Uterus (tissue), 4 donors: ENCODE results near the gene TBC1D16. TPM values are rescaled to one million over a fixed set of nuclear protein-coding genes. Genes with fewer than 3 reads are reported as not detected.

ENCODE experiments used
- DNase-seq, 2 donors: peaks; one replicate each; pipeline ENCODE4 v3.0.0-alpha.2; 2019 to 2020
- H3K27ac ChIP-seq, 2 donors: fragments of 200-600 bp; sonication (generic); 1 replicate in 1 of 2; 2 replicates in 1 of 2; pipeline ENCODE4 v1.5.1; 2016 to 2018
- H3K27me3 ChIP-seq, 2 donors: fragments of 200-600 bp; sonication (generic); one replicate each; pipeline ENCODE4 v1.5.1; 2018 to 2019; ENCODE audit warnings: control low read depth in 1 of 2
- H3K36me3 ChIP-seq, 2 donors: fragments of 200-600 bp; sonication (generic); one replicate each; pipeline ENCODE4 v1.5.1; 2019; ENCODE audit warnings: control low read depth in 1 of 2
- H3K4me1 ChIP-seq, 2 donors: fragments of 200-600 bp; sonication (generic); one replicate each; pipeline ENCODE4 v1.5.1; 2018 to 2019; ENCODE audit warnings: control low read depth in 1 of 2
- H3K4me3 ChIP-seq, 2 donors: fragments of 200-600 bp; sonication (generic); 1 replicate in 1 of 2; 2 replicates in 1 of 2; pipeline ENCODE4 v1.5.1; 2018 to 2019; ENCODE audit warnings: mild to moderate bottlenecking in 1 of 2
- H3K9me3 ChIP-seq, 2 donors: fragments of 200-600 bp; sonication (generic); one replicate each; pipeline ENCODE4 v1.5.1; 2019; ENCODE audit warnings: control low read depth in 1 of 2
- POLR2A ChIP-seq, 2 donors: fragments of 450-650 bp; IDR thresholded peaks; one replicate each; pipeline ENCODE4 v1.6.1; 2016; ENCODE audit warnings: antibody characterized with exemption in 2 of 2, mild to moderate bottlenecking in 1 of 2, moderate library complexity in 1 of 2
- intact Hi-C: fragments of 100-400 bp; cut with DNase I; formaldehyde crosslinking; loops from one replicate; pipeline ENCODE4 v1.15.1; 2023; ENCODE audit warnings: low total_unique reads
- total RNA-seq, 4 donors: library from RNA; depleted of rRNA in 3 of 4; stranded (reverse); fragments of >200 nt in 3 of 4; gene quantifications; one replicate each; pipeline versions ENCODE4 v1.1.0 to v1.2.4, GENCODE V29; 2014 to 2023
- TF ChIP-seq, protein P1 (sequence below), 4 experiments: fragments of 200-600 bp in 2 of 4; fragments of 450-650 bp in 2 of 4; sonication (generic) in 2 of 4; IDR thresholded peaks; one replicate each; pipeline ENCODE4 v1.5.1; 2016 to 2019; ENCODE audit warnings: antibody characterized with exemption in 4 of 4, mild to moderate bottlenecking in 2 of 4, moderate library complexity in 1 of 4
- donor health status: DM: yes; HTN: yes; CAD: no.

TBC1D16 gene
- total RNA-seq, 4 donors from 2014 or later, result 3.8 to 58.2 (median 18.3) TPM

GRCh38 chr17:79984877-79985276, 50.8 kb downstream of the TBC1D16 start:
- TF ChIP-seq POLR2A (IDR thresholded peaks at IDR 0.05), result no peak
- TF ChIP-seq, protein P1, sequence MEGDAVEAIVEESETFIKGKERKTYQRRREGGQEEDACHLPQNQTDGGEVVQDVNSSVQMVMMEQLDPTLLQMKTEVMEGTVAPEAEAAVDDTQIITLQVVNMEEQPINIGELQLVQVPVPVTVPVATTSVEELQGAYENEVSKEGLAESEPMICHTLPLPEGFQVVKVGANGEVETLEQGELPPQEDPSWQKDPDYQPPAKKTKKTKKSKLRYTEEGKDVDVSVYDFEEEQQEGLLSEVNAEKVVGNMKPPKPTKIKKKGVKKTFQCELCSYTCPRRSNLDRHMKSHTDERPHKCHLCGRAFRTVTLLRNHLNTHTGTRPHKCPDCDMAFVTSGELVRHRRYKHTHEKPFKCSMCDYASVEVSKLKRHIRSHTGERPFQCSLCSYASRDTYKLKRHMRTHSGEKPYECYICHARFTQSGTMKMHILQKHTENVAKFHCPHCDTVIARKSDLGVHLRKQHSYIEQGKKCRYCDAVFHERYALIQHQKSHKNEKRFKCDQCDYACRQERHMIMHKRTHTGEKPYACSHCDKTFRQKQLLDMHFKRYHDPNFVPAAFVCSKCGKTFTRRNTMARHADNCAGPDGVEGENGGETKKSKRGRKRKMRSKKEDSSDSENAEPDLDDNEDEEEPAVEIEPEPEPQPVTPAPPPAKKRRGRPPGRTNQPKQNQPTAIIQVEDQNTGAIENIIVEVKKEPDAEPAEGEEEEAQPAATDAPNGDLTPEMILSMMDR (IDR thresholded peaks at IDR 0.05), result no peak
- H3K4me3 ChIP-seq, result no peak overlapping the region
- H3K4me1 ChIP-seq, result peaks cover 0 to 11% of the 10 kb centered on the region in 2 donors
- H3K27me3 ChIP-seq, result no peaks in the 10 kb centered on the region
- peak in 1 of 2 donors; percentile 7 for DNase-seq
- H3K36me3 ChIP-seq, result no peaks in the 10 kb centered on the region
- intact Hi-C loops, result no loop called here
- no peaks in the 10 kb centered on the region for H3K9me3 ChIP-seq
- no peak overlapping the region for H3K27ac ChIP-seq

GRCh38 chr17:79984045-79984840, 51.4 kb downstream of the TBC1D16 start:
- TF ChIP-seq POLR2A (IDR thresholded peaks at IDR 0.05), result no peak
- TF ChIP-seq, protein P1 (IDR thresholded peaks at IDR 0.05), result no peak
- no peaks in the 10 kb centered on the region for H3K36me3 ChIP-seq
- DNase-seq, result no peak
- intact Hi-C loops, result no loop called here
- no peak overlapping the region for H3K4me3 ChIP-seq
- no peak overlapping the region for H3K27ac ChIP-seq
- peaks cover 0 to 11% of the 10 kb centered on the region in 2 donors for H3K4me1 ChIP-seq
- H3K9me3 ChIP-seq, result no peaks in the 10 kb centered on the region
- no peaks in the 10 kb centered on the region for H3K27me3 ChIP-seq

GRCh38 chr17:79983456-79983855, 52.2 kb downstream of the TBC1D16 start:
- peaks cover 0 to 11% of the 10 kb centered on the region in 2 donors for H3K4me1 ChIP-seq
- H3K27ac ChIP-seq, result no peak overlapping the region
- TF ChIP-seq, protein P1 (IDR thresholded peaks at IDR 0.05), result no peak
- TF ChIP-seq POLR2A (IDR thresholded peaks at IDR 0.05), result no peak
- no peaks in the 10 kb centered on the region for H3K9me3 ChIP-seq
- intact Hi-C loops, result no loop called here
- H3K27me3 ChIP-seq, result no peaks in the 10 kb centered on the region
- H3K4me3 ChIP-seq, result no peak overlapping the region
- no peak for DNase-seq
- H3K36me3 ChIP-seq, result no peaks in the 10 kb centered on the region

DNA sequence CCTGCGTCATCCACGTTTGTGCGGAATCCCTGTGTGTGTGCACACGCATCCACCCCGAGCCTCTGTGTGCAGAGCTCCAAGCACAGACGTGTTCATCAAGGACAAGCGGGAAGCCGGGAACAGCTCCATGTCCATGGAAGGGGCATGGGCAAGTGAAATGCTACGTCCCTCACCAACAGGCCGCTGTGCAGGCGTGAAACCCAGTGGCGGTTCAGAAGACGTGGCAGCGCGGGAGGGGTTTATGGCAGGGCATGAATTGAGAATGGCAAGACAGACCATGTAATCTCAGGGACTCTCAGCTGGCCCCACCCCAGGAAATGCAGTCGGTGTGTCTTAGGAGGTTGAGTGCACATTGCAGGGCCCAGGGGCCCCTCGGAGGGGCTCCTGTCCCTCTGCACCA, 52.7 kb downstream of the TBC1D16 start:
- Histone ChIP-seq H3K4me1 (peaks cover 0 to 11% of the 10 kb centered on the region in 2 donors), H3K4me3 (no peak overlapping the region), H3K36me3 (no peaks in the 10 kb centered on the region), H3K27me3 (no peaks in the 10 kb centered on the region), H3K9me3 (no peaks in the 10 kb centered on the region), H3K27ac (no peak overlapping the region)
- DNase-seq, result peak in 1 of 2 donors; percentile 11
- TF ChIP-seq, protein P1 (IDR thresholded peaks at IDR 0.05), result no peak
- TF ChIP-seq POLR2A (IDR thresholded peaks at IDR 0.05), result no peak
- intact Hi-C loops, result no loop called here

DNA sequence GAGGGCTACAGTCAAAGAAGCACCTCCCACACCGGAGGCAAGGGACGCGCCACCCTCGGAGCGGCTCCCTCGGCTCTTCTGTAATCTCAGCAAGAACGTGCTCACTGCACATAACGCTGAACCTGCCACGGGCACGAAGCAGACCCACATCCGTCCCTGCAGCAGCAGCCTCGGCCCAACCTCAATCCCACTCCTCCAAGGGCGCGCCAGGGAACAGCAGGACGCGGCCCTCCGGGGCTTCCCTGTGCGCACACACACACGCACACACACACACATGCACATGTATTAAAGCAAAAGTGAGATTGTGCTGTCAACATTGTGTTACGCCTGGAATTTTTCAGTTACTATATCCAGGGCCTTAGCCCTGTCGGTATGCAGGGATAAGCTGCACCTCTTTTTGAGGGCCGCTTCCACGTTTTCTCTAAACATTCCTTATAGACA, 54.0 kb downstream of the TBC1D16 start:
- TF ChIP-seq POLR2A (IDR thresholded peaks at IDR 0.05), result no peak
- TF ChIP-seq, protein P1 (IDR thresholded peaks at IDR 0.05), result no peak
- DNase-seq, result peak in 1 of 2 donors; percentile 10
- Histone ChIP-seq H3K27ac (no peak overlapping the region), H3K4me1 (no peaks in the 10 kb centered on the region), H3K36me3 (no peaks in the 10 kb centered on the region), H3K4me3 (no peak overlapping the region), H3K27me3 (no peaks in the 10 kb centered on the region), H3K9me3 (no peaks in the 10 kb centered on the region)
- intact Hi-C loops, result no loop called here
